ENCODE data around the gene ATP11A.
"Not testable (repeated sequence)": the region's sequence is repeated elsewhere in the genome, so short reads cannot be mapped to it uniquely, and the experiment has no call there.

- TF ChIP-seq EZH2 (IDR thresholded peaks at IDR 0.05; ENCODE audit: insufficient read depth, poor library complexity, severe bottlenecking); EZH2phosphoT487 (IDR thresholded peaks at IDR 0.05; ENCODE audit: insufficient read depth, low read depth): not testable (repeated sequence)
These were observed 183.1 kb downstream of the ATP11A start for GRCh38 chr13:112872657-112873631.
